GM12873 (cell line): ENCODE data around the gene ATP2C1.

Experiments
- CTCF ChIP-seq: IDR thresholded peaks from 2 replicates; pipeline ENCODE4 v1.5.1; 2012; ENCODE audit warnings: low read depth, mild to moderate bottlenecking, moderate library complexity, low read length, control low read depth; ENCODE audit not compliant: insufficient read depth; ENCODE audit errors: missing control alignments

ATP2C1 gene

GRCh38 chr3:130946882-130947281, 53.0 kb downstream of the ATP2C1 start:
- TF ChIP-seq CTCF = no peak

- no peak for TF ChIP-seq CTCF
Measured at GRCh38 chr3:130948001-130948773, 54.3 kb downstream of the ATP2C1 start.

GRCh38 chr3:130948929-130949328, 55.0 kb downstream of the ATP2C1 start:
- TF ChIP-seq CTCF = no peak

GRCh38 chr3:130950124-130950523, 56.2 kb downstream of the ATP2C1 start:
- TF ChIP-seq CTCF = no peak

- TF ChIP-seq CTCF = no peak
Measured at GRCh38 chr3:130950641-130951040, 56.8 kb downstream of the ATP2C1 start.

GRCh38 chr3:130955481-130955880, 61.6 kb downstream of the ATP2C1 start:
- no peak for TF ChIP-seq CTCF

- TF ChIP-seq CTCF = no peak
Measured at GRCh38 chr3:130956281-130956680, 62.4 kb downstream of the ATP2C1 start.
